GM19023 (cell line): ENCODE results near the gene IREB2.
"Not testable (repeated sequence)": the region's sequence is repeated elsewhere in the genome, so short reads cannot be mapped to it uniquely, and the experiment has no call there.

Experiments
- ATAC-seq: cut with Tn5 transposase; IDR thresholded peaks from one replicate; pipeline ENCODE4 v1.9.1; 2021; ENCODE audit warnings: mild to moderate bottlenecking, moderate library complexity; ENCODE audit not compliant: unreplicated experiment

IREB2 gene

DNA sequence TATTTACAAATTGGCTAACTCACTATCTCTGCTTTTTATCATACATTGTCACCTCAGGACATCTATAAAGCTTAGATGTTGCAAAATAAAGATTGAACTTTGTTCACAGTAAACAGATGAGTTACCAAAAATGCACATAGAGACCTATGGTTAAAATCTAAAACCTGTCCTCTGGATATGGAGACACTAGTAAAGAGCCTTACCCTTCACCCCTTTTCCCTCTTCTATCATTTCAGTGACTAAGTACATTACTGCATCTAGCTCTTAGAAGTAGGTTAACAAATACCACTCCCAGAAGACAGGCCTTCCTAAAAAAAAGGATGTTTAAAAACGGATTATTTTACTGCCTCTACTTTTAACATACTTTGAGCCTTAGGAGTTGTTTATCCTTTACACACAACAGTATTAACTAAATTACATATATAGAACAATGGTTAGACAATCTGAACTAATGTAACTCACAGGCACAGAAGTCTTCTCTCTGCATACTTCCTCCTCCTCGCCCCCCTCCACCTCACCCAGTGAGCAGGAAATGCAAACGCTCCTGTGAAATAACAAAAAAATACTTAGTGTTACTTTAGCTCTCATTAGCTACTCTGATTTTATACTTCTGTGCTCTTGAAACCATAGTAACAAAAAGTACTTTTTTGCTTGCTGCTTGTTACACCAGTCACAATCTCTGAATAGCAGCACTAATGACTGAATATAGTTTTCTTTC is 23.3 kb downstream of the IREB2 start:
- no peak for ATAC-seq

DNA sequence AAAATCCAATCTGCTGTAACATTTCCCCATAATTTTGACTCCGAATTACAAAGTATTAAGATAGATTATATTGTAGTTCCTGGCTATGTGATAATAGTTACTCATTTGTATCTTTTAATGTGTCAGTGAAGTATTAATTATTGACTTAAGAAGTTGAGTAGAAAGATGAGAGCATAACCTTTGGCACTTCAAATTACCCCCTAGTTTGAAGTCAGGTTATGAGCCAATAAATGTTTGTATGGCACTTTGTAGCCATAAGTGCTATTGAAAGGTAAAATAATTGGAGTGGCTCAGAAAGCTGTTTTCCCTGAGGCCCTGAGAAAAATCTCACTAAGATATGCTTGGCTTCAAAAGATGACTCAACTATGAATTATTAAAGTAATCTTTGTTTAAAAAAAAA is 31.0 kb downstream of the IREB2 start:
- ATAC-seq: no peak

DNA sequence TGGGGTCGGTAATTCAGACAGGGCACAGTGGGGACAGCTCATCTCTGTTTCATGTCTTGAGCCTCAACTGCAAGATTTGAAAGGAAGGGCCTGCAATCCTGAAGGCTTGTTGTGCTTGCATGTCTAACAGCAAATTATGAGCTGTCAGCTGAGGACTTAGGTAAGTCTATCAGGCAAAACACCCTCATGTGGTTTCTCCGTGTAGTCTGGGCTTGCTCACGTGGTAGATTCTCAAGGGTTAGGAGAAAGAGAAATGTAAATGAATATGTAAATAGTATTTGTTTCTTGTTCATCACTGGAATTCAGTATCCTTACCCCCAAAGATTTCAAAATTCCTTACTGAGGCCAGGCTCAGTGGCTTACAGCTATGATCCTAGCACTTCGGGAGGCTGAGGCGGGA is 39.3 kb downstream of the IREB2 start:
- ATAC-seq: no peak

DNA sequence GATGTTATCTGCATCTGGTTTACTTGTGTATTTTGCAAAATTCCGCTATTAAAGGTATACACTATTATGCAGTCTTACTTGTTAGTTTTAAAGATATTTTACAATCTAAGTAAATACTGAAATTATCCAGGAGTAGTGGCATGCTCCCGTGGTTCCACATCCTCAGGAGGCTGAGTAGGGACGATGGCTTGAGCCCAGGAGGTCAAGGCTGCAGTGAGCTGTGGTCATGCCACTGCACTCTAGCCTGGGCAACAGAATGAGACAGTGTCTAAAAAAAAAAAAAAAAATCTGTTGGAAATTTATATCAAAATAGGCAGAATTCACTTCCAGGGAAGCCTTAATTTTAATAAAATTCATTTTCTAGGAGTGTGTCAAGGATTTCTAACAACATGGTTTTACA is 41.6 kb downstream of the IREB2 start:
- ATAC-seq: no peak

DNA sequence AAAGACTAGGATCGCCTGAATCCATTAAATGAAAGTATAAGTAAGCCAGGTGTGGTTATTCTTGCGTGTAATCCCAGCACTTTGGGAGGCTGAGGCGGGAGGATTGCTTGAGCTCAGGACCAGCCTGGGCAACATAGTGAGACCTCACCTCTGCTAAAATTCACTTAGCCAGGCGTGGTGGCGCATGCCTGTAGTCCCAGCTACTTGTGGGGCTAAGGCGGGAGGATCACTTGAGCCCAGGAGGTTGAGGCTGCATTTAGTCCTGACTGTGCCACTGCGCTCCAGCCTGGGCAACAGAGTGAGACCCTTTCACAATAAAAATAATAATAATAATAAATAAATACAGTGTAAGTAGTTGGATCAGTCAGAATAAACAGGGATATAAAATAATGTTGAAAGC is 43.9 kb downstream of the IREB2 start:
- no peak for ATAC-seq

DNA sequence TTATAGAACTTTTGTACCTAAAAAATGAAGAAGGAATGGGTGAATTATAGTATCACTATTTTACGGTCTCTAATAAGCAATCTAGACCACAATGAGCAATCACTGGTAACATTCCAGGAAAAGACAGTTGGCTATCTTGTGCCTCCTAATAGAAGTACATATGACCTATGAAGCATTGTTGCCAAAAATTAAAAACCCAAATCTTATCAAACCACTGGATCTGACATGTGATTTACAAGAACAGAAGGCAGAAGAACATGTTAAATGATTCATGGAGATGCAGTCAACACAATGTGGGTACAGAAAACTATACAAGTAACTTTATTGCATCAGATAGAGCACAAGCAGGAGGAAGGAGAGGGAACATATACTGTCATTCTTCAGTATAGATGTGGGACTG is 54.9 kb downstream of the IREB2 start:
- ATAC-seq: no peak

DNA sequence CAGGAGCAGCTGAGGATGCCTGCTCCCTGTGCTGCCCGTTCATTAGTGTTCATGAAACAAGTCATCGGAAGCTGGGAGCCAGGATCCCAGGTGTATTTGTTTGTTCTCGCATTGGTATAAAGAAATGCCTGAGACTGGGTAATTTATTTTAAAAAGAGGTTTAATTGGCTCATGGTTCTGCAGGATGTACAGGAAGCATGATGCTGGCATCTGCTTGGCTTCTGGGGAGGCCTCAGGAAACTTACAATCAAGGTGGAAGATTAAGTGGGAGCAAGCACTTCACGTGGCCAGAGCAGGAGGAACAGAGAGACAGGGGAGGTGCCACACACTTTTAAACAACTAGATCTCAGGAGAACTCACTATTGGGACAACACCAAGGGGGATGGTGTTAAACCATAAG is 63.8 kb downstream of the IREB2 start:
- no peak for ATAC-seq

DNA sequence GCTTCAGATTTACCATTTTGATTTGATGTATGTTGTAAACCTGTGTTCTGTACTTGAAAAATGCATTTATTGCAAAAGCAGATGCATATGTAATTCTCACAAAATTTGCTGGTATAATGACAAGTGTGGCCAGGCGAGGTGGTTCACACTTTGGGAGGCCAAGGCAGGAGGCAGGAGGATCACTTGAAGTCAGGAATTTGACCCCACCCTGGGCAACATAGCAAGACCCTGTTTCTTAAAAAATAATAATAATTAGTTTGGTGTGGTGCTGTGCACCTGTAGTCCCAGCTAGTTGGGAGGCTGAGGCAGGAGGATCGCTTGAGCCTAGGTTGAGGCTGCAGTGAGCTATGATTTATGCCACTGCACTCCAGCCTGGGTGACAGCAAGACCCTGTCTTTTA is 64.6 kb downstream of the IREB2 start:
- no peak for ATAC-seq

DNA sequence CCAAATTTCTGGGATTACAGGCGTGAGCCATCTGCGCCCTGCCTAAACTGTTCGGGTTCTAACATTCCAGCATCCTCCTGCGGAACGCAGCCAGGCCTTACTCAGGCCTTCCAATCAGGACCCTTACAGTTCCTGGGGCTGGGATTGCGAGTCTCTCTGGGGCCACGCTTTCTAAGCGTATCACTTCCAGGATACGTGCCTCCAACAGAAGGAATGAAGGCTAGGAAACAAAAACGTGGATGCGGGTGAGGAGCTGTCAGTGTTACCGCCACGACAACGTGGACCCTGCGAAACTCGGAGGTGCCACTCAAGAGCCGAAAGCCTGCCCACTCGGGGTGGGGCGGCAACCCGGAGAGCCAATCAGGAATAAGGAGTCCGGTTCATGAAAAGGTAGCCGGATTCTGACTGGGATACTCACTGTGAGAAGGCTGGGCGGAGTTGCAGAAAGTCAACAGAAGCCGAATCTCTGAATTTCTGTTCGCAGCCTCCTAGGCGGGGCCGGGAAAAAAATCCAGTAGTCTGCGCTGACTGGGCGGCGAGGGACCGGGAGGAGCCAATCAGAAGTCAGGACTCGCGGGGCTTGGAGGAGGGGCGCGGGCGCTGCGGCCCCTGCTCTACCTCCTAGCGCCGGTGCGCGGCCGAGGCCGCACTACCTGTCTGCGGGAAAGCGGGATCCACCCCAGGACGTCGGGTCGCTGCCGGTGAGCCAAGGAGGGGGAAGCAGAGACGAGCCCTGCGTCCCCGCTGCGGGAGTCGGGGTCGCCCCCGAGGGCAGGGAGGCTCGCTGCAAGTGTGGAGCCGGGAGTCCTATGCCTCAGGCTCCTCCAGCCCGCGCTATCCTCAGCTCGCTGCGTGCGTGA is 69.2 kb downstream of the IREB2 start, which contains the start of gene HYKK:
TSS of gene HYKK (plus strand) at position 607 of the 860 bp plus-strand sequence. CDS start 5,512 bp downstream, outside the sequence.
- peak; percentile 86 for ATAC-seq

DNA sequence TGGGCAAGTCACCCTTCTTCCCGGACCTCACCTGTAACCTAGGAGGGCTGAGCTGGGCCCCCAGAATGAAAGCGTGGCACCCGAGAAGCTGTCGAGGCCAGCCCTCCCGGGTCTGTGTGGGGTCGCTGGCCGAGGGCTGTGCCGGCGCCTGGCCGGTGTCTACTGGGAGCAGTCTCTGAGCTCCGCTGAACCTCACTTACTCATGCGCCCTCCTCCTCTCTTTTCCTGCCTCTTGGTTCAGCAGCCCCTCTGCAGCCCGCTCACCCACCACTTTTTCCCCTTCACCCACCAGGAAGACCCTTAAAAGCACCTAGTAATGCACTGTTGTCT is 69.8 kb downstream of the IREB2 start:
- ATAC-seq: peak; percentile 36

DNA sequence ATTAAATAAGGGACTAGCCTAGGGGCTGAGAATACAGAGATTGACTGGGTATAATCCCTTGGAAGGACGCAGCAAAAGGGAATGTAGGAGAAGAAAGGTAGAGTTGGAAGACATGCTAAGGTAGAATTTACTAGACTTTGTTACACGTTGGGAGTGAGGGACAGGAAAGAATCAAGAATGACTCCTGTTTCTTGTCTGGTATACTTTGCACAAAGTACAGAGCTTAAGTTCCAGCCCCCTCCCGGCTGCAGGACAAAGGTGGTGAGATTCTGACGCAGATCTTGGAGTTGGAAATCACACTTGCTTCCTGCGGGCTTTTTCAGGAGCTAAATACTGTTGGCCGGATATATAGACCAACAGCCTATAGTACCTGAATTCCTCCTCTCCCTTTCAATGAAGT is 70.3 kb downstream of the IREB2 start:
- ATAC-seq: no peak

DNA sequence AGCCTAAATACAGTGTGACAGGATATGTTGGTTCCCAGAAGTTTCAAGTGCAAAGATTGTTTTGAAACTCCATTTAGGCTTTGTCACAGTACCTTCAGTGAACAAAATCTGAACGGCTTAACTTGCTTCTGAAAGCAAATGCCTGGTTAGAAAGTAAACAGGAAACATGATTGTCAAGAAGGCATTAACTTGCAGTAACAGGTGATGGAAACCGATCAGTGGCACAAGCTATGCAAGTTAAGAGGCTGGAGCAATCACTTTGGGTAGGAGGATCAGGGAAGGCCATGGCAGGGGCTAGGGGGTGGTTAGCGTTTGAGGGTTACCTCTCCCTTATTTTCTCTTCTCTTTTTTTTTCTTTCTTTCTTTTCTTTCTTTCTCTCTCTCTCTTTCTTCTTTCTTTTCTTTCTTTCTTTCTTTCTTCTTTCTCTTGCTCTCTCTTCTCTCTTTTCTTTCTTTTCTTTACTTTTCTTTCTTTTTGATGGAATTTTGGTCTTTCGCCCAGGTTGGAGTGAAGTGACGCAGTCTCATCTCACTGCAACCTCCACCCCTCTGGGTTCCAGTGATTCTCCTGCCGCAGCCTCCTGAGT is 71.8 kb downstream of the IREB2 start:
- ATAC-seq: no peak

DNA sequence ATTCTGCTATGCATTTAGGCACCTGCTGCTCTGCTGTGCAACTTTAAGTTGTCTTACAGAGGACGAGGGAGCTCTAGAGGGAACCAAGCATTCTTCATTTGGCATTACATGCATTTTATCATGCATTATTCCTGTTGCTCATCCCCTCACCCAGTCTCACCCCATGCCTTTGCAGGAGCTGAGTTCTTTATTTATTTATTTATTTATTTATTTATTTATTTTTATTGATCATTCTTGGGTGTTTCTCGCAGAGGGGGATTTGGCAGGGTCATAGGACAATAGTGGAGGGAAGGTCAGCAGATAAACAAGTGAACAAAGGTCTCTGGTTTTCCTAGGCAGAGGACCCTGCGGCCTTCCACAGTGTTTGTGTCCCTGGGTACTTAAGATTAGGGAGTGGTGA is 82.0 kb downstream of the IREB2 start:
- ATAC-seq: not testable (repeated sequence)

DNA sequence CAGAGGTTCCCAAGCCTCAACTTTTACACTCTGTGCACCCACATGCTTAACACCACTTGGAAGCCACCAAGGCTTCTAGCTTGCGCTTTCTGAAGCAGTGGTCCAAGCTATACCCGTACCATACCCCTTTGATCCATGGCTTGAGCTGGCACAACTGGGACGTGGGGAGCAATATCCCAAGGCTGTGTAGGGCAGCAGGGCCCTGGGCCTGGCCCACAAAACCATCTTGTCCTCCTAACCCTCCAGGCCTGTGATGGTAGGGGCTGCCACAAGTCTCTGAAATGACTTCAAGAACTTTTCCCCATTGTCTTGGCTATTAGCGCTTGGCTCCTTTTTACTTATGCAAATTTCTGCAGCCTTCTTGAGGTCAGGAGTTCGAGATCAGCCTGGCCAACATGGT is 86.2 kb downstream of the IREB2 start:
- no peak for ATAC-seq

DNA sequence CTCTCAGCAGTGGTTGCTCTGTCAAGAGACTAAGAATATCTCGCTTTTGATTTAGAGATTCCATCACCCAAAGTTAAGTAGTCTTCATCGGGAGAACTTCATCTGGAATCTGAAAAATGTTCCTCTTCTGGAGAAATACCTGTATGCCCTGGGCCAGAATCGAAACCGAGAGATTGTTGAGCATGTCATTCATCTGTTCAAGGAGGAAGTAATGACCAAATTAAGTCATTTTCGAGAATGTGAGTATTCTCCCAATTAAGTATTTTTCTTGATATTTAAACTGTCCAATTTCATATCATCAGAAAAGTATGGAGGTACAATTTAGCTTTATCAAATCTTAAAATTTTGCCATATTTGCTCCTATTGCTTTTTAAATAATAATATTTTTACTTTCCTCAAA is 89.3 kb downstream of the IREB2 start:
- ATAC-seq: no peak

DNA sequence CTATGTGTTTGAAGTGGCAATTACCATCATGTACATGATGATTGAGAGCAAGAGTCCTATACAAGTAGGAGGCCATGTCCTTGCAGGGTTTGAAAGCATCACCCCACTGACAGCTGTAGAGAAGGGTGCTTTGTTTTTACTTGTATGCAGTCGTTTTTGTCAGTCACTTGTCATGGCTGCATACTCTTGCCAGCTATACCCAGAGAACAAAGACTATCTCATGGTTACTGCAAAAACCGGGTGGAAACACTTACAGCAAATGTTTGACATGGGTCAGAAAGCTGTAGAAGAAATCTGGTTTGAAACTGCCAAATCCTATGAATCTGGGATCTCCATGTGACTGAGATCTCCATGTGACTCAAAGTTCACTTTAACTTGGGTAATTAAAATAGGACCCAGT is 95.3 kb downstream of the IREB2 start:
- no peak for ATAC-seq

DNA sequence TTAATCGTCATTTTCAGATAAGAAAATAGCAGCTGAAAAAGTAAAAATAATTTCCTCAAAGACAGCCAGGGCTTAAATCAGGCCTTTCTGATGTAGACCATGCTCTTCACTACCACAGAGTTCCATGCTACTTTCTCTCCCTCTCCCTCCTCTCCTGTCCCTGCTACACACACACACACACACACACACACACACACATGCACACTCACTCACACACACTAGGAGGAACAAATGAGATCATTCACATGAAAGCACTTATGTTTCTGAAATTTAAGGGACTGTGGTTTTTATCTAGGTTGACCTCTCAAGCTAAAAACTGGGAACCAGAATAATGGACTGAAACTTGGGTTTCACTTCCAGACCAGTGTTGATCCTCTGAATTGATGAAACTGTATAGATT is 98.1 kb downstream of the IREB2 start:
- ATAC-seq: no peak

DNA sequence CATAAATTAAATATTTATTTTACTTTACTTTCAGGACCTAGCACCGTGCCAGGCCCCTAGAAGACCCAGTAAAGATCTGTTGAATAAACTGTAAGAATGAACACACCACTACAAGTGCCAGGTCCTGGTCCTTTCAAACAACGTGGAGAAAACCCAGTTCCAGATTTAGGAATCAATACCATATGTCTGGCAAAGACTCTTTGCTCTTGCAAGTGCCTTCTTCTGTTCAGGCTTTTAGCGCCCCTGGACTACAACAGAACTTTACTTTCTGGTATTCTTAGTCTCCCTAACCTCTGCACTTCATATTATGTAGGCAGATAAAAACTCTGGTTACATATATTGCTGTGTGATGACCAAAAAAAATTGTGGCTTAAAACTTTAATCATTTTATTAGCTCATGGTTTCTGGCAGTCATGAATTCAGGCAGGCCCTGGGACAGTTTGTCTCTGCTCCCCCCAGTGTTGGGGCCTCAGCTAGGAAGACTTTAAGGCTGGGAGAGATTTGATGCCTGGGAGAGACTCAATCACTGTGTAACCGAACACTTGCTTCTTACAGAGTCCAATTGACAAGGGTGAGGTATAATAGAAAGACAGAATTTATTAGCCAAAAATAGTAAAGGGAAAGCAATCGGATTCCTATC is 99.4 kb downstream of the IREB2 start:
- ATAC-seq: no peak

DNA sequence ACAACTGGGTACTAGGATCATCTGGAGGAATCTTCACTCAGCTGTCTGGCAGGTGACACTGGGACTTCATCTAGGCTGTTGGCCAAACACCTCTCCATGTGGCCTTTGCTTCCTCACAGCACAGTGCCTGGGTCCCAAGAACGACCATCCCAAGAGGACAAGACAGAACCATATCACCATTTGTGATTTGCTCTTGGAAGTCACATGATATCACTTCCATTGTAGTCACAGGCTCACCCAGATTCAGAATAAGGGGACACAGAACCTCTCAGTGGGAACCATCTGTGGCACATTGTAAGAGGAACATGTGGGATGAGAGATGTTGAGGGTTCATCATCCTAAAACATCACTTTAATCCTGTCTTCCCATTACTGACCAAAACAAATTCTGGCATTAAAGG is 100.3 kb downstream of the IREB2 start:
- ATAC-seq: no peak

DNA sequence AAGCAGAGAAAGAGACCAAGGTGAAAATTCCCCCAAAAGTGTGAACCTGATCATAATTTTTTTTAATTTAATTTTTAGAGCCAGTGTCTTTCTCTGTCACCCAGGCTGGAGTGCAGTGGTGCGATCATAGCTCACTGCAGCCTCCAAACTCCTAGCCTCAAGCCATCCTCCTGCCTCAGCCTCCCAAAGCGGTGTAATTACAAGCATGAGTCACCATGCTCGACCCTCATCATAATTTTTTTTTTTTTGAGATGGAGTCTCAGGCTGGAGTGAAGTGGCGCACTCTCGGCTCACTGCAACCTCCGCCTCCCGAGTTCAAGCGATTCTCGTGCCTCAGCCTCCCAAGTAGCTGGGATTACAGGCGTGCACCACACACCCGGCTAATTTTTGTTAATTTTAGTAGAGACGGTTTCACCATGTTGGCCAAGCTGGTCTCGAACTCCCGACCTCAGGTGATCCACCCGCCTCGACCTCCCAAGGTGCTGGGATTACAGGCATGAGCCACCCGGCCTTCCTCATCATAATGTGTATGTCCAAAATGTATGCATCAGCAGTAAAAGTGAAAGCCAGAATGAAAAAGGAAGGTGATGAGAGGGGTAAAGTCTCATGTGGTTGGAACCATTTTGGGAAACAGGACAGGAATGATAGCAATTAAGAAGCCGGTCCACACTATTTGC is 101.6 kb downstream of the IREB2 start:
- not testable (repeated sequence) for ATAC-seq
